Measurements from ENCODE around the gene DACT2.

DACT2 gene

DNA sequence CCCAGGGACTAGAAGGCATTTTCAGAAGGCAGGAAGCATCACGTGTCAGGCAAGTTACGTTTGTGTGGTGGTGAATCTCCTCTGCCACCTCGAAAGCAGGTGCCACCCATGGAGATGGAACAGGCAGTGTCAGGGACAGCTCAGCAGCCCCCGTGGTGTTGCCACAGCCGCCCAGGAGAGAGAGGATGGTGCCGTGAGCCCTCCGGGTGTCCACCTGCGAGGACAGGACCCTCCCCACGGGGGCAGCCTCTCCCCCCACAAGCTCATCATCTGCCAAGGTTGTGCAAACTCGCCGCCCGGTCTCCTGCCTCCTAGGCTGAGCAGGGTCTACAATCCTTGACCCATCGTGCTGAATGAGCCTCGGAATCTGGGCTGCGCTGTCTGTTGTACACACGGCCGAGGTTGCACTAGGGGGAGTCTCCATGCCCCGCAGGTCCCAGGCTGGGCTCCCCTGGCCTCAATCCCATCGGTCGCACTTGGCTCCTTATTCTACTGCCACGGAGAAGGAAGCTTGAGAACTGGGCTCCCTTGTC, 40.1 kb downstream of the DACT2 start:
- Histone ChIP-seq H3K36me3 (ENCODE audit: control insufficient read depth, insufficient read depth, low read length) (no peaks in the 10 kb centered on the region), H3K4me3 (ENCODE audit: low read depth, low read length) (no peak overlapping the region), H3K9ac (ENCODE audit: low read depth, low read length) (no peak overlapping the region), H3K9me3 (ENCODE audit: control insufficient read depth, insufficient read depth, low read length) (no peaks in the 10 kb centered on the region), H3K27ac (ENCODE audit: low read depth, low read length) (no peak overlapping the region), H3K4me1 (ENCODE audit: control insufficient read depth, insufficient read depth, low read length) (peaks cover 2% of the 10 kb centered on the region; the same call in 1 of the 2 replicates), H3K27me3 (ENCODE audit: control insufficient read depth, insufficient read depth, low read length) (no peaks in the 10 kb centered on the region)

DNA sequence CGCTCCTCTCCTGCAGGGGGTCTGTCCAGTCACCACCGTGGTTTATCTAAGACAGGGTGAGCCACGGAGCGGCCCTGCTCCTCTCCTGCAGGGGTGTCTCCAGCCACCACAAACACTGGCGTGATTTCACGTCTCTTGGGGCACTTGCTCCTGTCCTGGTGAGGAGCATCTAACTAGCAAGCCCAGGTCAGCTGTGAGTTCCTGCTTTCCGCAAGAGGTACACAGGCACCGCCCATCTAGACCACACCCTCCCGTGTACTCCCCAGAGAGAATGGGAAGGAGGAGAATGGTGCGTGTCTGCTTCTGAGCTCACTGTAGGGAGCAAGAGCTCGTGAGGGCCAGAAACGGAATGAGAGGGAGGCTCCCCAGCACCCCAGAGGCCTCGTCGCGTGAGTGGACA, 40.7 kb downstream of the DACT2 start:
- H3K36me3 ChIP-seq (ENCODE audit: control insufficient read depth, insufficient read depth, low read length), result no peaks in the 10 kb centered on the region
- H3K9ac ChIP-seq (ENCODE audit: low read depth, low read length), result no peak overlapping the region
- no peaks in the 10 kb centered on the region for H3K27me3 ChIP-seq (ENCODE audit: control insufficient read depth, insufficient read depth, low read length)
- H3K9me3 ChIP-seq (ENCODE audit: control insufficient read depth, insufficient read depth, low read length), result no peaks in the 10 kb centered on the region
- H3K4me1 ChIP-seq (ENCODE audit: control insufficient read depth, insufficient read depth, low read length), result peaks cover 6% of the 10 kb centered on the region; the same call in 1 of the 2 replicates
- H3K4me3 ChIP-seq (ENCODE audit: low read depth, low read length), result no peak overlapping the region
- no peak overlapping the region for H3K27ac ChIP-seq (ENCODE audit: low read depth, low read length)

DNA sequence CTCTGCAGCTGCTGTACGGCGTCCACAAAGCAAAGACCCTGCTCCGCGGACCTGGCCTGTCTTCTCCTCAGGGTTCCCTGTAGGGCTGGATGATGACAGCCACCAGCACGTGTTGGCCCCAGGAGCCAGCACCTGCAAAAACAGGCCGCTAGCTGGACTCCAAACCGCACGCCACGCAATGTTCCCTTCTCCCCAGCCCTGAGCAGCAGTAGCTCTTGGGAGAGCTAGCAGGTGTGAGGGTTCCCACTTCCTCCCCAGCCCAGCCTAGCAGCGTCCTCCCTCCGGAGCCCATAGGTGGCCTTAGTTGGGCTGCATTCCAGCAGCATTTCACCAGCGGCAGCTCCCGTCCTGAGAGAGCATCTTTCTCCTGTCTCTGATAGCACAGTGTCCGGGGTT, 42.3 kb downstream of the DACT2 start:
- Histone ChIP-seq H3K27me3 (ENCODE audit: control insufficient read depth, insufficient read depth, low read length) (no peaks in the 10 kb centered on the region), H3K4me1 (ENCODE audit: control insufficient read depth, insufficient read depth, low read length) (peaks cover 19% of the 10 kb centered on the region; the same call in 1 of the 2 replicates), H3K36me3 (ENCODE audit: control insufficient read depth, insufficient read depth, low read length) (no peaks in the 10 kb centered on the region), H3K9me3 (ENCODE audit: control insufficient read depth, insufficient read depth, low read length) (no peaks in the 10 kb centered on the region), H3K4me3 (ENCODE audit: low read depth, low read length) (no peak overlapping the region), H3K9ac (ENCODE audit: low read depth, low read length) (no peak overlapping the region), H3K27ac (ENCODE audit: low read depth, low read length) (no peak overlapping the region)

DNA sequence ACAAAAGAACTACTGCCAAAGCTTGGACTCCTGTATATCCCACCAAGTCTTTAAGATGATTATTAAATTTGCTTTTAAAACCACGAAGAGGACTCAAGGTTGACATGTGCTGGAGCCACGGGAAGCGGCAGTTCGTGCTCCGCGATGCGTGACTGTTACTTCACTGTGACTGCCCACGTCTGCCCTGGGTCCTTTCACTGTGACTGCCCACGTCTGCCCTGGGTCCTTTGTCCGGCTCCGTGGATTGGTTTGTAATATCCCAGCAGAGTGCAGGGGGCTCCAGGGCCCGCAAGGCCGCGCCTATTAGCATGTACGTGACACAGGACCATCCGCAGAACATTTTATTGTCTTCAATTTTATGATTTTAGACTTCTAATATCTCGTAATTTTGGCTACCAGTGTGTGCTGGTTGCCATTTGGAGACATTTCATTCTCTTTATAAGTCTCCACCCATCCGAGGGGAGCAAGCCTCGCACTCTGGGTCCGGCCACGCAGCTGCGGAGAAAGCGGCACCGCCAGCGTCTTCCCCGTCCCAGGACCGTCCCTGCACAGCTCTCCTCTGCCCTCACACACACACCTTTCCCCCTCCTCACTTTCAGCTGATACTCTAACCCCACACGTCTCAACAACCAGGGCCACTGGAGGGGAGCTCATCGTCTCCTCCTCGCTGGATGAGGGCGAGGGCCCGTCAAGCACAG, 42.9 kb downstream of the DACT2 start:
- Histone ChIP-seq H3K36me3 (ENCODE audit: control insufficient read depth, insufficient read depth, low read length) (no peaks in the 10 kb centered on the region), H3K27me3 (ENCODE audit: control insufficient read depth, insufficient read depth, low read length) (no peaks in the 10 kb centered on the region)

DNA sequence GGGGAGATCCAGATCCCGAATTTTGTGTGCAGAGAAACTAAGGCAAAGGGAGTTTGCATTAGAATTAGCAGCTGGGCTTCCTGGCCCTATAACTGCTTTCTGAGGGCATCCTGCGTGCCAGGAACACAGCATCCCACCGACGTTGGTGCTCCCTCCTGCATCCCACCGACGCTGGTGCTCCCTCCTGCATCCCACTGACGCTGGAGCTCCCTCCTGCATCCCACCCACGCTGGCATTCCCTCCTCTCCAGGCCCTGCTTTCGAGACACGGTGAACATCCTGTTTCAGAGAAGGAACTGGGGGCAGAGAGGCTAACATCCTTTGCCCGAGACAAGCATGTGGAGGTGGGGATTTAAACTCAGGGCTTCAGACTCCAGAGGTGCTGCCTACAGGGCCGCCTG, 44.4 kb downstream of the DACT2 start:
- H3K27ac ChIP-seq (ENCODE audit: low read depth, low read length), result no peak overlapping the region
- no peaks in the 10 kb centered on the region for H3K9me3 ChIP-seq (ENCODE audit: control insufficient read depth, insufficient read depth, low read length)
- H3K27me3 ChIP-seq (ENCODE audit: control insufficient read depth, insufficient read depth, low read length), result no peaks in the 10 kb centered on the region
- H3K4me1 ChIP-seq (ENCODE audit: control insufficient read depth, insufficient read depth, low read length), result peaks cover 19% of the 10 kb centered on the region; the same call in 1 of the 2 replicates
- no peak overlapping the region for H3K4me3 ChIP-seq (ENCODE audit: low read depth, low read length)
- H3K36me3 ChIP-seq (ENCODE audit: control insufficient read depth, insufficient read depth, low read length), result no peaks in the 10 kb centered on the region
- H3K9ac ChIP-seq (ENCODE audit: low read depth, low read length), result no peak overlapping the region

More for the DNA sequence above, 42.9 kb downstream of the DACT2 start:
- Histone ChIP-seq H3K9ac (ENCODE audit: low read depth, low read length) (no peak overlapping the region), H3K9me3 (ENCODE audit: control insufficient read depth, insufficient read depth, low read length) (no peaks in the 10 kb centered on the region), H3K27ac (ENCODE audit: low read depth, low read length) (no peak overlapping the region), H3K4me1 (ENCODE audit: control insufficient read depth, insufficient read depth, low read length) (peaks cover 19% of the 10 kb centered on the region; the same call in 1 of the 2 replicates), H3K4me3 (ENCODE audit: low read depth, low read length) (no peak overlapping the region)

DNA sequence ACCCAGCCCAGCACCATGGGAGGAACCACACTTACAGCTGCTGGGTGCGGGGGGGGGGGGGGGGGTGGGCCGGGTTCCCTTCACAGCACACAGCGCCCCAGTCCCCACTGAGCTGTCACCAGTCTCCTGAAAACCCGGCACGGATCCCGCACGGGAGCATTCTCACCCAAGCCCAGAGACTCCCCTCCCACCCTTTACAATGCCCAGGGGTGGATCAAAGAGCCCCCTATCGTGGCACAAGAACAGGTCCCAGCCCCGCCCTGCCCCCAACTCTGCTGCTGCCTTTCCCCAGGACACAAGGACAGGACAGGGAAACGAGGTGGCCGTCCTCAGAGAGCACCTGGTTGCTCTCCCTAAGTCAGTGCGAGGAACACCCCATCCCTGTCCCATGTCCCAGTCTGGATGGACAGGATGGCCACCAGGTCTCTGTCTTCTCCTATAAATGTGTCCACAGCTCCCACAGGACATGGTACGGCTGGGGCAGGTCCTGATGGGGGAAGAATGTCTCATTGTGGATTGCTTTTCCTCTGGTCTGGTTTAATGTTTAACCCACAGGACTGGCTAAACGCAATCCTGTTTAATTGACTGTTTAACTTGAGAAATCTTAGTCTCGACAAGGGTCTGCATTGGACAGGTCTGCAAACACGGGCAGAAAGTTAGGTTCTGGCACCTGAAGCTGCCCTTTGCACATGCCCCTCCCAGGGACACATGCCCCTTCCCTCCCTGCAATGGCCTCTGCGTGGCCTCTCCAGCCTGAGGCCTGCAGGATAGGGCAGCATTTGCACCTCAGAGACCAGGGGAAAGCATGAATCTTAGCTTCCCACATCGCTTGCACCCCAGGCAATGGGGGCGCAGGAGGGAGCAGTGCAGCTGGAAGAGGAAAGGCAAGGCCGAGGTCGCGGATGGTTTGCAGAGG, 45.3 kb downstream of the DACT2 start:
- Histone ChIP-seq H3K4me3 (ENCODE audit: low read depth, low read length) (no peak overlapping the region), H3K9me3 (ENCODE audit: control insufficient read depth, insufficient read depth, low read length) (no peaks in the 10 kb centered on the region), H3K27me3 (ENCODE audit: control insufficient read depth, insufficient read depth, low read length) (no peaks in the 10 kb centered on the region), H3K27ac (ENCODE audit: low read depth, low read length) (no peak overlapping the region), H3K4me1 (ENCODE audit: control insufficient read depth, insufficient read depth, low read length) (peaks cover 19% of the 10 kb centered on the region; the same call in 1 of the 2 replicates), H3K9ac (ENCODE audit: low read depth, low read length) (no peak overlapping the region), H3K36me3 (ENCODE audit: control insufficient read depth, insufficient read depth, low read length) (no peaks in the 10 kb centered on the region)

DNA sequence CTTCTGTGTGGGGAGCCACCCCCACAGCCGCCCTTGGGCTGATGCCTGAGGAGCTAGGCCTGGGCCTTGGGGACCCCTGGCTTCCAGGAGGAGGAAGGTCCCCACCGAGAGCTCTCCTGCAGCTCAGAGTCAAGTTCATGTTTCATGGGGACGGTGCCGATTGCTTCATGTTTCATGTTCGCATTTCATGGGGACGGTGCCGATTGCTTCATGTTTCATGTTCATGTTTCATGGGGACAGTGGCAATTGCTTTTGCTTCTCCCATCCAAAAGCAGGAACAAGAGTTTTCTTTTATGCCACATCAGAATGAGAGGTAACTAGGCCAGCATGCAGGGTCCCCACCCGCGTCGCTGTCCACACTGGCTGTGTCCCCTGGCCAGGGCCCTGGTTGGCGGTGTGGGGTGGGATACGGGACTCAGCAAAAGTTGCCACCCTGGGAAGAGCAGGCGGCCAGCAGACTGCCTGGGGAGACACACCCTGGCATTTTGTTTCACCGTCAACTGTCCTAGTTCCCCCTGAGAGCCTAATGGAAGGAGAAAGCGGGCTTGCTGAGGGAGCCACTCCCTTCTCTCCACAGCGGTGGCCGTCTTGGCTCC, 46.0 kb downstream of the DACT2 start:
- Histone ChIP-seq H3K27ac (ENCODE audit: low read depth, low read length) (no peak overlapping the region), H3K27me3 (ENCODE audit: control insufficient read depth, insufficient read depth, low read length) (no peaks in the 10 kb centered on the region), H3K9me3 (ENCODE audit: control insufficient read depth, insufficient read depth, low read length) (no peaks in the 10 kb centered on the region), H3K4me1 (ENCODE audit: control insufficient read depth, insufficient read depth, low read length) (peaks cover 19% of the 10 kb centered on the region; the same call in 1 of the 2 replicates), H3K36me3 (ENCODE audit: control insufficient read depth, insufficient read depth, low read length) (no peaks in the 10 kb centered on the region), H3K4me3 (ENCODE audit: low read depth, low read length) (no peak overlapping the region), H3K9ac (ENCODE audit: low read depth, low read length) (no peak overlapping the region)

DNA sequence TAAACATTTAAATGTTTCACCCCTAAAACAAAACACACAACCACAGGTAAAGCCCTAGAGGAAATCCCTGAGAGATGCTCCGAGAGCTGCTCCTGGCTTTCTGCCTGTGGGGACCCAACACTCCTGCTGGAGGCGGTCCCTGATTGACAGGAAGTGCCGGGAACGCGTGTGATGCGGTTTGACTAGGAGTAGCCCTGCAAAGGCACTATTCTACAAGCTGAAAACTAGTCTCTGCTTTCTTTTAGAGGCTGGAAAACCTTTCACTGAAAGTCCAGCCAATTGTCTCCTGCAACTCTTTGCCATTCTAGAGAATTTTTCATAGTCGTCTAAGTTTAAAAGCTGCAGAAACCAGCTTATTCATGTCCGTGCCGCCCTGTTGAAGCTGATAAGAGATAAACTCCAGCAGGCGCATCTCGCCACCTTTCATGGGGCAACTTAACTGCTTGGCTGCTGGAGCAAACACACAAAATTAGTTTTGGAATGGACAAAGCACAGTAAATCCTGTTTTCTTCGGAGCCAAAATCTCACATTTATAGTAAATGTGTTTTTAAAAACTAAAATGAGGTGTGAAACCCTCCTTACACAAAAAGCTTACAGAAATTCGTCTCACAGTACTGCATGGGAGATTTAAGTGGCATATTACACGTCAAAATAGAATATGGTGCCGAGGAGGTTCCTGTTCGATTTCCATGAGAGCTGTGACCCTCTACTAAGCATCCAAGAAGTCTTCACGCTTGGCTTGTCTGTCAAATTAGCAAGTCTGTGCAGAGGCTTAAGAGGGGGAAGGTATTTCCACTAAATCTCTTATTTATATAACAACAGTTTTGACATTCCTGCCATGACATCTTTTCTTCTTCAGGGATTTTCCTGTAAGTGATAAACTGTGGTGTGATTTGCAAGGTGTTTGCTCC, 46.9 kb downstream of the DACT2 start:
- Histone ChIP-seq H3K9ac (ENCODE audit: low read depth, low read length) (no peak overlapping the region), H3K4me3 (ENCODE audit: low read depth, low read length) (no peak overlapping the region), H3K36me3 (ENCODE audit: control insufficient read depth, insufficient read depth, low read length) (no peaks in the 10 kb centered on the region), H3K9me3 (ENCODE audit: control insufficient read depth, insufficient read depth, low read length) (no peaks in the 10 kb centered on the region), H3K4me1 (ENCODE audit: control insufficient read depth, insufficient read depth, low read length) (peaks cover 19% of the 10 kb centered on the region; the same call in 1 of the 2 replicates), H3K27ac (ENCODE audit: low read depth, low read length) (peak overlapping the region; percentile 12), H3K27me3 (ENCODE audit: control insufficient read depth, insufficient read depth, low read length) (no peaks in the 10 kb centered on the region)

DNA sequence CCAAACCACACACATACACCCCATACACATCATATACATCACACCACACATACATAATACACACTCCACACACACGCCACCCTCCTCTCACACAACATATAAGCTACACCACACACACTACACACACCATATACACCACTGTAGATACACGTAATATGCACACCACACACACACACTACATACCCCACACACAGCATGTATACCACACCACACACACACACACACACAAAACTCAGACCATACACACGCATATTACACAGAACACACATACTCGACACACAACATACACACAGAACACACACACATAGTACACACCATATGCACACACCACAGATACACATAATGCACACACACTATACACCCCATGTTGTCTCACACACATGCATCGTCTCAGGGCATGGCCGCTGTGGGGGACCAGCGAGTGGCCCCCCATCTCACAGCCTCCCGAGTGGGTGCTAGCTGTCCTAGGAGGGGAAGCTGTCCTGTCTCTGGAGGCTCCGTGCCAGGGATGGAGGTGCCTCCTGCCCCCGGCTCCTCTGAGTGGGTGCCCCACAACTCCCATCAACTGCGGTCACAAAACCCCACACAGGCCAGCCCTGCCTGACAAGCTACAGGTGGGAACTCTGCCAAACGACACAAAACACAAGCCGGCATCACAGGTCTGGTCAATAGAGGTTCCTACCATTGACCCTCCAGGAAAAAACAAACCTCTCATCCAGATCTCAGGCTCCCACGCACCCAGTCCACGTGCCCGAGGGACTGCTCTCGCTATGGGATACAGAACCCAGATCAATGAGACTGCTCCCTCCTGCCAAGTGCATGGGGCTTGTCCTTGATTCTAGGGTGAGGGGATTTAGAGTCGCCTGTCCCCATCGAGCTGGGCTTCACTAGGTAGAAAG, 49.1 kb downstream of the DACT2 start:
- H3K27me3 ChIP-seq (ENCODE audit: control insufficient read depth, insufficient read depth, low read length), result no peaks in the 10 kb centered on the region

More for the DNA sequence above, 49.1 kb downstream of the DACT2 start:
- Histone ChIP-seq H3K9ac (ENCODE audit: low read depth, low read length) (no peak overlapping the region), H3K4me3 (ENCODE audit: low read depth, low read length) (no peak overlapping the region), H3K9me3 (ENCODE audit: control insufficient read depth, insufficient read depth, low read length) (no peaks in the 10 kb centered on the region), H3K36me3 (ENCODE audit: control insufficient read depth, insufficient read depth, low read length) (no peaks in the 10 kb centered on the region), H3K27ac (ENCODE audit: low read depth, low read length) (no peak overlapping the region), H3K4me1 (ENCODE audit: control insufficient read depth, insufficient read depth, low read length) (peaks cover 19% of the 10 kb centered on the region; the same call in 1 of the 2 replicates)

All from HUES48 (cell line).